HEK293 (cell line): ENCODE measurements around the gene IFNLR1.
A peak's percentile ranks its signal among the peaks of the same experiment; 100 is the strongest.

Experiments used
- CTCF ChIA-PET: fragments of 350-600 bp; formaldehyde crosslinking; extraction: SDS; loops from one replicate; lab custom pipeline; 2021; ENCODE audit warnings: antibody characterized with exemption; lab: Yijun Ruan, JAX
- POLR2A ChIA-PET: fragments of 300-600 bp; formaldehyde crosslinking; extraction: SDS; loops from one replicate; lab custom pipeline; 2020; ENCODE audit warnings: antibody characterized with exemption, inconsistent platforms; lab: Yijun Ruan, JAX
- H3K27ac ChIP-seq: fragments of 200-500 bp; sonication (Bioruptor generic); 2 replicates; pipeline ENCODE4 v1.5.1; 2014; ENCODE audit warnings: low read depth, low read length, control low read depth, inconsistent platforms; ENCODE audit errors: extremely low read depth
- H3K36me3 ChIP-seq, 2 experiments: fragments of 200-500 bp in 1 of 2; sonication (Bioruptor generic) in 1 of 2; 1 replicate in 1 of 2; 2 replicates in 1 of 2; pipeline ENCODE4 v1.5.1; 2014 to 2017; ENCODE audit warnings: inconsistent platforms in 2 of 2, low read length in 2 of 2; ENCODE audit not compliant: control insufficient read depth in 2 of 2, insufficient read depth in 1 of 2
- H3K4me1 ChIP-seq: fragments of 200-500 bp; sonication (Bioruptor generic); 2 replicates; pipeline ENCODE4 v1.5.1; 2014; ENCODE audit warnings: mild to moderate bottlenecking, low read length, inconsistent platforms; ENCODE audit not compliant: control insufficient read depth, insufficient read depth
- H3K4me3 ChIP-seq: 2 replicates; pipeline ENCODE4 v1.5.1; 2011; ENCODE audit warnings: low read depth, mild to moderate bottlenecking, control low read depth, low read length, moderate library complexity
- H3K9me3 ChIP-seq: fragments of 200-500 bp; sonication (Bioruptor generic); 2 replicates; pipeline ENCODE4 v1.5.1; 2014; ENCODE audit warnings: low read depth, low read length, inconsistent platforms; ENCODE audit not compliant: control insufficient read depth, insufficient read depth
- KLF9 ChIP-seq: fragments of 450-650 bp; formaldehyde crosslinking; IDR thresholded peaks from 2 replicates; pipeline ENCODE4 v1.5.1; 2016; ENCODE audit warnings: missing biosample characterization, missing genetic modification characterization, low read depth
- SETDB1 ChIP-seq: IDR thresholded peaks from one replicate; pipeline ENCODE4 v1.6.1; 2017; ENCODE audit warnings: mild to moderate bottlenecking, low read length, moderate library complexity, mixed read lengths; ENCODE audit not compliant: insufficient read length
- SP2 ChIP-seq: fragments of 450-650 bp; formaldehyde crosslinking; IDR thresholded peaks from 2 replicates; pipeline ENCODE4 v1.5.1; 2016; ENCODE audit warnings: missing biosample characterization, missing genetic modification characterization
- ZBTB17 ChIP-seq: fragments of 450-650 bp; formaldehyde crosslinking; IDR thresholded peaks from 2 replicates; pipeline ENCODE4 v1.5.1; 2016; ENCODE audit warnings: missing biosample characterization, missing genetic modification characterization
- ZBTB48 ChIP-seq: fragments of 450-650 bp; formaldehyde crosslinking; IDR thresholded peaks from 2 replicates; pipeline ENCODE4 v1.5.1; 2016; ENCODE audit warnings: missing biosample characterization, missing genetic modification characterization
- ZEB2 ChIP-seq: fragments of 450-650 bp; formaldehyde crosslinking; IDR thresholded peaks from 2 replicates; pipeline ENCODE4 v1.5.1; 2016; ENCODE audit warnings: missing biosample characterization, missing genetic modification characterization
- ZNF175 ChIP-seq: fragments of 450-650 bp; formaldehyde crosslinking; IDR thresholded peaks from 2 replicates; pipeline ENCODE4 v1.5.1; 2016; ENCODE audit warnings: missing biosample characterization, missing genetic modification characterization
- ZNF184 ChIP-seq: fragments of 450-650 bp; IDR thresholded peaks from 2 replicates; pipeline ENCODE4 v1.5.1; 2018; ENCODE audit warnings: missing biosample characterization, mild to moderate bottlenecking, missing genetic modification characterization
- ZNF24 ChIP-seq: fragments of 450-650 bp; formaldehyde crosslinking; IDR thresholded peaks from 2 replicates; pipeline ENCODE4 v1.5.1; 2016; ENCODE audit warnings: missing biosample characterization, missing genetic modification characterization
- ZNF335 ChIP-seq: fragments of 450-650 bp; formaldehyde crosslinking; conservative IDR thresholded peaks from 2 replicates; pipeline ENCODE4 v1.5.1; 2016; ENCODE audit warnings: missing biosample characterization, missing genetic modification characterization
- ZNF423 ChIP-seq: fragments of 450-650 bp; formaldehyde crosslinking; IDR thresholded peaks from 2 replicates; pipeline ENCODE4 v1.5.1; 2016; ENCODE audit warnings: missing biosample characterization, missing genetic modification characterization
- ZNF48 ChIP-seq: fragments of 450-650 bp; formaldehyde crosslinking; IDR thresholded peaks from 2 replicates; pipeline ENCODE4 v1.5.1; 2016; ENCODE audit warnings: missing biosample characterization, missing genetic modification characterization
- ZNF560 ChIP-seq: fragments of 450-650 bp; formaldehyde crosslinking; IDR thresholded peaks from 2 replicates; pipeline ENCODE4 v1.5.1; 2017; ENCODE audit warnings: missing biosample characterization, missing genetic modification characterization, borderline replicate concordance
- ZNF660 ChIP-seq: fragments of 450-650 bp; IDR thresholded peaks from 2 replicates; pipeline ENCODE4 v1.5.1; 2018; ENCODE audit warnings: missing biosample characterization, mild to moderate bottlenecking, missing genetic modification characterization
- ZNF664 ChIP-seq: fragments of 450-650 bp; formaldehyde crosslinking; IDR thresholded peaks from 2 replicates; pipeline ENCODE4 v1.5.1; 2016; ENCODE audit warnings: missing biosample characterization, missing genetic modification characterization
- ZNF837 ChIP-seq: fragments of 450-650 bp; formaldehyde crosslinking; IDR thresholded peaks from 2 replicates; pipeline ENCODE4 v1.5.1; 2016; ENCODE audit warnings: missing biosample characterization, missing genetic modification characterization
- TF ChIP-seq, protein P1 (sequence below): fragments of 450-650 bp; formaldehyde crosslinking; IDR thresholded peaks from 2 replicates; pipeline ENCODE4 v1.5.1; 2016; ENCODE audit warnings: missing biosample characterization, missing genetic modification characterization
- TF ChIP-seq, protein P2 (sequence below): fragments of 450-650 bp; formaldehyde crosslinking; IDR thresholded peaks from 2 replicates; pipeline ENCODE4 v1.5.1; 2017; ENCODE audit warnings: missing biosample characterization, missing genetic modification characterization
- TF ChIP-seq, protein P3 (sequence below): fragments of 450-650 bp; formaldehyde crosslinking; IDR thresholded peaks from 2 replicates; pipeline ENCODE4 v1.5.1; 2016; ENCODE audit warnings: missing biosample characterization, missing genetic modification characterization
- TF ChIP-seq, protein P4 (sequence below): fragments of 450-650 bp; formaldehyde crosslinking; IDR thresholded peaks from 2 replicates; pipeline ENCODE4 v1.5.1; 2016; ENCODE audit warnings: missing biosample characterization, missing genetic modification characterization

The IFNLR1 gene

DNA sequence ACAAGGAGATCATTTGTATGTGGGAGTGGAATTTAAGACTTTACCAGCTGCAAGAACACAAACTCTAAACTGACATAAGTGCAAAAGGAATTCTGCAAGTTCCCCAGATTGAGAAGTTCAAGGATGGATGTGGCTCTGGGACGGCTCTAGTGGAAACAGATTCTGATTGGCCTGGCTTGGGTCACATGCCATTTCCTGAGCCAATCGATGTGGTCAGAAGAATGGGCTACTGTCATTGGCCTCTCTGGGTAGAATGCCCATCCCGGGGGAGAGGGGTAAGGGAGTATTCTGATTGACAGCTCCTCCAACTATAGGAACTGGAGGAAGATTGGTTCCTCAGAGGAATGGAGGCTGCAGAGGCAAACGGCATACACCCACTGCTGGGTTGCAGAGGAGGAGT is 6.0 kb upstream of the IFNLR1 start:
- TF ChIP-seq, protein P1, sequence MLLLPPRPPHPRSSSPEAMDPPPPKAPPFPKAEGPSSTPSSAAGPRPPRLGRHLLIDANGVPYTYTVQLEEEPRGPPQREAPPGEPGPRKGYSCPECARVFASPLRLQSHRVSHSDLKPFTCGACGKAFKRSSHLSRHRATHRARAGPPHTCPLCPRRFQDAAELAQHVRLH (tag by site-specific recombination) = no peak
- TF ChIP-seq, protein P2, sequence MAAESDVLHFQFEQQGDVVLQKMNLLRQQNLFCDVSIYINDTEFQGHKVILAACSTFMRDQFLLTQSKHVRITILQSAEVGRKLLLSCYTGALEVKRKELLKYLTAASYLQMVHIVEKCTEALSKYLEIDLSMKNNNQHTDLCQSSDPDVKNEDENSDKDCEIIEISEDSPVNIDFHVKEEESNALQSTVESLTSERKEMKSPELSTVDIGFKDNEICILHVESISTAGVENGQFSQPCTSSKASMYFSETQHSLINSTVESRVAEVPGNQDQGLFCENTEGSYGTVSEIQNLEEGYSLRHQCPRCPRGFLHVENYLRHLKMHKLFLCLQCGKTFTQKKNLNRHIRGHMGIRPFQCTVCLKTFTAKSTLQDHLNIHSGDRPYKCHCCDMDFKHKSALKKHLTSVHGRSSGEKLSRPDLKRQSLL (tag by site-specific recombination) = peak; percentile 48; the same call in 1 of the 2 replicates
- TF ChIP-seq SP2 (tag by site-specific recombination) (peak; percentile 78), ZBTB17 (tag by site-specific recombination) (peak; percentile 65), ZBTB48 (tag by site-specific recombination) (0 out of 2 replicates have a peak, but pooled peaks have one; percentile 45), ZNF48 (tag by site-specific recombination) (no peak), KLF9 (tag by site-specific recombination) (no peak)
- TF ChIP-seq, protein P3, sequence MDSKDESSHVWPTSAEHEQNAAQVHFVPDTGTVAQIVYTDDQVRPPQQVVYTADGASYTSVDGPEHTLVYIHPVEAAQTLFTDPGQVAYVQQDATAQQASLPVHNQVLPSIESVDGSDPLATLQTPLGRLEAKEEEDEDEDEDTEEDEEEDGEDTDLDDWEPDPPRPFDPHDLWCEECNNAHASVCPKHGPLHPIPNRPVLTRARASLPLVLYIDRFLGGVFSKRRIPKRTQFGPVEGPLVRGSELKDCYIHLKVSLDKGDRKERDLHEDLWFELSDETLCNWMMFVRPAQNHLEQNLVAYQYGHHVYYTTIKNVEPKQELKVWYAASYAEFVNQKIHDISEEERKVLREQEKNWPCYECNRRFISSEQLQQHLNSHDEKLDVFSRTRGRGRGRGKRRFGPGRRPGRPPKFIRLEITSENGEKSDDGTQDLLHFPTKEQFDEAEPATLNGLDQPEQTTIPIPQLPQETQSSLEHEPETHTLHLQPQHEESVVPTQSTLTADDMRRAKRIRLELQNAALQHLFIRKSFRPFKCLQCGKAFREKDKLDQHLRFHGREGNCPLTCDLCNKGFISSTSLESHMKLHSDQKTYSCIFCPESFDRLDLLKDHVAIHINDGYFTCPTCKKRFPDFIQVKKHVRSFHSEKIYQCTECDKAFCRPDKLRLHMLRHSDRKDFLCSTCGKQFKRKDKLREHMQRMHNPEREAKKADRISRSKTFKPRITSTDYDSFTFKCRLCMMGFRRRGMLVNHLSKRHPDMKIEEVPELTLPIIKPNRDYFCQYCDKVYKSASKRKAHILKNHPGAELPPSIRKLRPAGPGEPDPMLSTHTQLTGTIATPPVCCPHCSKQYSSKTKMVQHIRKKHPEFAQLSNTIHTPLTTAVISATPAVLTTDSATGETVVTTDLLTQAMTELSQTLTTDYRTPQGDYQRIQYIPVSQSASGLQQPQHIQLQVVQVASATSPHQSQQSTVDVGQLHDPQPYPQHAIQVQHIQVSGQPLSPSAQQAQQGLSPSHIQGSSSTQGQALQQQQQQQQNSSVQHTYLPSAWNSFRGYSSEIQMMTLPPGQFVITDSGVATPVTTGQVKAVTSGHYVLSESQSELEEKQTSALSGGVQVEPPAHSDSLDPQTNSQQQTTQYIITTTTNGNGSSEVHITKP = peak; percentile 67; the same call in 1 of the 2 replicates
- TF ChIP-seq, all 188 proteins: peak for 5
- no peaks in the 10 kb centered on the region for H3K9me3 ChIP-seq
- no peaks in the 10 kb centered on the region for H3K36me3 ChIP-seq
- H3K4me1 ChIP-seq = no peaks in the 10 kb centered on the region
- no peak overlapping the region for H3K27ac ChIP-seq
- POLR2A ChIA-PET = interaction anchor here (0.6 kb wide), 1 partner anchor 421 kb away, joined by 3 read pairs; no protein-coding TSS in a partner anchor
- CTCF ChIA-PET = interaction anchor here (0.7 to 3.0 kb wide), 4 partner anchors 8 to 222 kb away, joined by 3 to 31 read pairs (median 4); partner anchors contain the start of gene NIPAL3
- H3K4me3 ChIP-seq = no peak overlapping the region

DNA sequence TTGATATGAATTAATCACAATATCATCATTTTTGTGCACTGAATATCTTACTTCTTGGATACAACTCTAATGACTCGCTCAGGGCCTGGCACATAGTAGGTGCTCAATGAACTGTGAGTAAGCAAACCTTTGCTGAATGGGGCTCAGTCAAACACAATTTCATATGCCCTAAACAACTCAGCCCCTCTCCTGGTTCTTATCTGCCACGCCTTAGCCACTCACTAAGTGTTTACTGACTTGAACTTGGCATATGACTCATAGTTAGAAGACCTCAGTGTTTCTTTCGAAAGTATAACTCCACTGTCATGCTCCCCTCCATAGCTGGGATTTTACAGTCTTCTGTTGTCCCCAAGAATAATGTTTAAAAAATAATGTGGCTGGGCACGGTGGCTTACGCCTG is 4.8 kb upstream of the IFNLR1 start:
- CTCF ChIA-PET = interaction anchor here (0.7 to 5.7 kb wide), 4 partner anchors 7 to 200 kb away, joined by 3 to 43 read pairs (median 18); no protein-coding TSS in a partner anchor
- Histone ChIP-seq H3K4me3 (no peak overlapping the region), H3K36me3 (no peaks in the 10 kb centered on the region), H3K9me3 (no peaks in the 10 kb centered on the region), H3K27ac (no peak overlapping the region), H3K4me1 (peaks cover 3% of the 10 kb centered on the region; the same call in 1 of the 2 replicates)
- POLR2A ChIA-PET = interaction anchor here (1.2 kb wide), 1 partner anchor 200 kb away, joined by 3 read pairs; no protein-coding TSS in a partner anchor
- TF ChIP-seq ZNF423 (tag by site-specific recombination) (no peak), ZNF837 (tag by site-specific recombination) (no peak), ZNF175 (tag by site-specific recombination) (no peak), ZNF184 (tag by site-specific recombination) (peak; percentile 23; the same call in 1 of the 2 replicates), ZNF24 (peak; percentile 49; the same call in 1 of the 2 replicates), ZEB2 (tag by site-specific recombination) (peak; percentile 45; the same call in 1 of the 2 replicates), ZNF560 (no peak), ZNF664 (tag by site-specific recombination) (peak; percentile 68), ZNF335 (no peak), ZBTB48 (tag by site-specific recombination) (0 out of 2 replicates have a peak, but pooled peaks have one; percentile 38), ZNF660 (tag by site-specific recombination) (0 out of 2 replicates have a peak, but pooled peaks have one; percentile 39), SETDB1 (peak; percentile 37)
- TF ChIP-seq, protein P4, sequence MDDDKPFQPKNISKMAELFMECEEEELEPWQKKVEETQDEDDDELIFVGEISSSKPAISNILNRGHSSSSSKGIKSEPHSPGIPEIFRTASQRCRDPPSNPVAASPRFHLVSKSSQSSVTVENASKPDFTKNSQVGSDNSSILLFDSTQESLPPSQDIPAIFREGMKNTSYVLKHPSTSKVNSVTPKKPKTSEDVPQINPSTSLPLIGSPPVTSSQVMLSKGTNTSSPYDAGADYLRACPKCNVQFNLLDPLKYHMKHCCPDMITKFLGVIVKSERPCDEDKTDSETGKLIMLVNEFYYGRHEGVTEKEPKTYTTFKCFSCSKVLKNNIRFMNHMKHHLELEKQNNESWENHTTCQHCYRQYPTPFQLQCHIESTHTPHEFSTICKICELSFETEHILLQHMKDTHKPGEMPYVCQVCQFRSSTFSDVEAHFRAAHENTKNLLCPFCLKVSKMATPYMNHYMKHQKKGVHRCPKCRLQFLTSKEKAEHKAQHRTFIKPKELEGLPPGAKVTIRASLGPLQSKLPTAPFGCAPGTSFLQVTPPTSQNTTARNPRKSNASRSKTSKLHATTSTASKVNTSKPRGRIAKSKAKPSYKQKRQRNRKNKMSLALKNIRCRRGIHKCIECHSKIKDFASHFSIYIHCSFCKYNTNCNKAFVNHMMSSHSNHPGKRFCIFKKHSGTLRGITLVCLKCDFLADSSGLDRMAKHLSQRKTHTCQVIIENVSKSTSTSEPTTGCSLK (tag by site-specific recombination) = no peak
